HepG2 (cell line): Measurements from ENCODE around the gene IL1B. TPM values are rescaled to one million over a fixed set of nuclear protein-coding genes. Genes with fewer than 3 reads are reported as not detected.

ENCODE experiments used
- CBX2 ChIP-seq, 2 experiments: fragments of 200-600 bp in 1 of 2; sonication (generic); formaldehyde crosslinking in 1 of 2; IDR thresholded peaks; 2 replicates each; pipeline versions ENCODE4 v1.7.0 to v1.8.1; 2018 to 2022; ENCODE audit warnings: low read depth in 2 of 2, low read length in 1 of 2, mild to moderate bottlenecking in 1 of 2, missing genetic modification reagents in 1 of 2
- EP300 ChIP-seq, 3 experiments: sonication (generic) in 1 of 3; formaldehyde crosslinking in 1 of 3; IDR thresholded peaks; 2 replicates each; pipeline versions ENCODE4 v1.5.1 to v1.6.1; 2011 to 2020; ENCODE audit warnings: low read depth in 2 of 3, low read length in 2 of 3, borderline replicate concordance in 1 of 3, improper control_type of control experiment in 1 of 3, mild to moderate bottlenecking in 1 of 3, missing genetic modification reagents in 1 of 3, moderate library complexity in 1 of 3
- FOXJ3 ChIP-seq: sonication (generic); formaldehyde crosslinking; IDR thresholded peaks from 2 replicates; pipeline ENCODE4 v1.4.0; 2020; ENCODE audit warnings: missing genetic modification reagents, mild to moderate bottlenecking, borderline replicate concordance
- HNF4G ChIP-seq, 2 experiments: sonication (generic) in 1 of 2; formaldehyde crosslinking in 1 of 2; IDR thresholded peaks; 2 replicates each; pipeline versions ENCODE4 v1.4.0 to v1.6.1; 2011 to 2020; ENCODE audit warnings: borderline replicate concordance in 2 of 2, low read depth in 2 of 2, mild to moderate bottlenecking in 2 of 2, low read length in 1 of 2, missing genetic modification reagents in 1 of 2, moderate library complexity in 1 of 2
- IKZF1 ChIP-seq: fragments of 450-650 bp; IDR thresholded peaks from 2 replicates; pipeline ENCODE4 v1.7.1; 2016
- KLF12 ChIP-seq: sonication (generic); formaldehyde crosslinking; IDR thresholded peaks from 2 replicates; pipeline ENCODE4 v1.4.0; 2020; ENCODE audit warnings: missing genetic modification reagents, borderline replicate concordance
- NKX3-1 ChIP-seq: sonication (generic); formaldehyde crosslinking; IDR thresholded peaks from 2 replicates; pipeline ENCODE4 v1.5.0; 2020; ENCODE audit warnings: missing genetic modification reagents
- PAXIP1 ChIP-seq: sonication (generic); formaldehyde crosslinking; conservative IDR thresholded peaks from 2 replicates; pipeline ENCODE4 v1.4.0; 2020; ENCODE audit warnings: mild to moderate bottlenecking, missing genetic modification reagents, moderate library complexity
- STAT6 ChIP-seq: sonication (generic); formaldehyde crosslinking; IDR thresholded peaks from 2 replicates; pipeline ENCODE4 v1.4.0; 2020; ENCODE audit warnings: missing genetic modification reagents, mild to moderate bottlenecking, borderline replicate concordance
- TEF ChIP-seq: sonication (generic); formaldehyde crosslinking; IDR thresholded peaks from 2 replicates; pipeline ENCODE4 v1.5.0; 2020; ENCODE audit warnings: missing genetic modification reagents
- ZNF20 ChIP-seq: sonication (generic); formaldehyde crosslinking; IDR thresholded peaks from 2 replicates; pipeline ENCODE4 v1.4.0; 2020; ENCODE audit warnings: mild to moderate bottlenecking, moderate library complexity, missing genetic modification reagents
- ZNF7 ChIP-seq: IDR thresholded peaks from 2 replicates; pipeline ENCODE4 v1.6.1; 2016; ENCODE audit warnings: missing biosample characterization, missing genetic modification reagents
- ZSCAN12 ChIP-seq: sonication (generic); formaldehyde crosslinking; IDR thresholded peaks from 2 replicates; pipeline ENCODE4 v1.9.0; 2021; ENCODE audit warnings: mild to moderate bottlenecking, missing genetic modification reagents
- polyA plus RNA-seq, 8 experiments: library from polyadenylated mRNA; depleted of rRNA in 3 of 8; stranded (reverse) in 7 of 8; unstranded in 1 of 8; fragments of >200 nt; fragmentation: Illumina TruSeq in 4 of 8; extraction: Trizol in 4 of 8; gene quantifications; 2 replicates each; pipeline versions ENCODE4 v1.2.1 to v1.2.3, GENCODE V29; 2011 to 2016; ENCODE audit warnings: low read depth in 4 of 8, missing spikeins in 1 of 8, mixed read lengths in 1 of 8; ENCODE audit not compliant: insufficient read depth in 1 of 8
- total RNA-seq, 5 experiments: library from RNA; depleted of rRNA; stranded (reverse); fragments of >200 nt; fragmentation: Illumina TruSeq; extraction: Trizol; gene quantifications; 2 replicates each; pipeline ENCODE4 v1.2.3, GENCODE V29; 2016; ENCODE audit warnings: low read depth in 1 of 5

IL1B gene
- total and polyA plus RNA-seq, 2 of the 13 experiments (the other 11 are each of a cell fraction or from before 2014, with no cell fraction given), result 0.18 TPM; not detected in 1

- TF ChIP-seq PAXIP1 (CRISPR knock-in tag) (peak; percentile 72), ZSCAN12 (CRISPR knock-in tag) (no peak), STAT6 (CRISPR knock-in tag) (no peak), NKX3-1 (CRISPR knock-in tag) (no peak), IKZF1 (no peak), CBX2 (IDR thresholded peaks at IDR 0.05; ENCODE audit: low read depth, low read length) (no peak), CBX2 (CRISPR knock-in tag; IDR thresholded peaks at IDR 0.05; ENCODE audit: low read depth) (no peak), TEF (CRISPR knock-in tag) (no peak), EP300 (IDR thresholded peaks at IDR 0.05; ENCODE audit: low read depth in 2 of 2, low read length in 2 of 2) (peak in 1 of 2 experiments; percentile 9; a peak in 1 of 4 replicates), EP300 (CRISPR knock-in tag; IDR thresholded peaks at IDR 0.05; ENCODE audit: borderline replicate concordance) (no peak), ZNF7 (CRISPR knock-in tag) (peak; percentile 68; the same call in 1 of the 2 replicates), FOXJ3 (CRISPR knock-in tag) (no peak), ZNF20 (CRISPR knock-in tag) (no peak), HNF4G (IDR thresholded peaks at IDR 0.05; ENCODE audit: borderline replicate concordance, low read depth, low read length) (peak; percentile 37; the same call in 1 of the 2 replicates), HNF4G (CRISPR knock-in tag; IDR thresholded peaks at IDR 0.05; ENCODE audit: borderline replicate concordance, low read depth) (no peak; the same call in 1 of the 2 replicates), KLF12 (CRISPR knock-in tag) (no peak)
Observed at GRCh38 chr2:112834396-112835037, 2.1 kb downstream of the IL1B start (continued).
